Astrocyte of the spinal cord (primary cell): ENCODE results near the gene LYZL2.
"Not testable (repeated sequence)": the region's sequence is repeated elsewhere in the genome, so short reads cannot be mapped to it uniquely, and the experiment has no call there.

ENCODE experiments used
- DNase-seq: peaks from one replicate; pipeline ENCODE4 v3.0.0; 2011; ENCODE audit warnings: low read depth, low spot score
- H3K4me3 ChIP-seq: 2 replicates; pipeline ENCODE4 v1.5.1; 2011; ENCODE audit warnings: low read depth, mild to moderate bottlenecking, low read length, moderate library complexity
- CTCF ChIP-seq: IDR thresholded peaks from 2 replicates; pipeline ENCODE4 v1.5.1; 2012; ENCODE audit warnings: low read depth, mild to moderate bottlenecking, low read length, inconsistent platforms
- in situ Hi-C: cut with HindIII; loops from 2 replicates; pipeline ENCODE4 v1.10.0; 2017; ENCODE audit warnings: low sequenced_read_pairs

The LYZL2 gene

GRCh38 chr10:30600005-30600404, 29.5 kb downstream of the LYZL2 start:
- in situ Hi-C loops = no loop called here
- DNase-seq = no peak
- no peak overlapping the region for H3K4me3 ChIP-seq
- no peak for TF ChIP-seq CTCF

- H3K4me3 ChIP-seq = no peak overlapping the region
- in situ Hi-C loops = no loop called here
- no peak for TF ChIP-seq CTCF
- no peak for DNase-seq
These were observed 31.3 kb downstream of the LYZL2 start for GRCh38 chr10:30598105-30598776.

- DNase-seq, H3K4me3 ChIP-seq, in situ Hi-C loops: not testable (repeated sequence)
These were observed 32.1 kb downstream of the LYZL2 start for GRCh38 chr10:30597433-30597824.

DNA sequence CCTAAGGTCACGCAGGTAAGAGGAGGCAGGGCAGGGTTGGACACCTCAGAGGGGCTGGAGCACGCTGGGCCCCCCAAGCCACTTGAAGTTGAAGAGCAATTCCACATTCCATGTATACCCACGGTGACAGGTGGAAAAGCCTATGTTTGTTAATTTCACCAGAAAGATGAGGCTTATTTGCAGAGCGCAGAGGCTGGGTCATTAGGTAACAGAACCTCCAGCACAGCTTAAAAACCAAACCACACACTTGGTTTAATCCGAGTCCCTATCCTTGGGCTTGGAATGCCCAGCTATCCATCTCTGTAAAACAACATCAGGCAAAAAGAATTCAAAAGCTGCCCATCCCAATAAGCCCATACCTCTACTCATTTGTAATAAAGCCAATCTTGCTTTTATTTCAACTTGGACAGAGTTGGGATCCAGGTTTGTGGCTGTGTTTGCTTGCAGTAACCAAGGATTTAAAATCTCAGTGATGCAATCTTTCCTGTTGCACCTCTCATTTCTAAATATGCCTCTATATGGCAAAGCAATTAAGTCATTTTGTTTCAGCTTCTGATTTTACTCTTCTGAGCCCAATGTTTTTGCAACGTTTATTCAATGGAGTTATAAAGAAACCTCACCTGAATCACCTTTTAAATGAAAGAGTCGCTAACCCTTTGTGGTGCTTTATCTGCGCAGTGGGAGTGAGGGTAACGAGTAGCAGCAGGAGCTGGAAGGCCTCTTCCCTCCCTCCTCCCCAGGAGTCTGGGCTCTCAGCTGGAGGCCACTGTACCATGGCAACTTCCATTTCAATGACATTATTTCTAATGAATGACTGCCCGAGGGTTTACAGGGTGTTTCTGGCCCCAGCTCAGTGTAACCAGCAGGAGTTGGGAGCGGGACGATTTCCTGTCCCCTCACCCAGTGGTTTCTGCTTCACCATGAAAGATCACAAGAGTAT, 32.8 kb downstream of the LYZL2 start:
- H3K4me3 ChIP-seq, in situ Hi-C loops: not testable (repeated sequence)
- peak; percentile 15 for DNase-seq

DNA sequence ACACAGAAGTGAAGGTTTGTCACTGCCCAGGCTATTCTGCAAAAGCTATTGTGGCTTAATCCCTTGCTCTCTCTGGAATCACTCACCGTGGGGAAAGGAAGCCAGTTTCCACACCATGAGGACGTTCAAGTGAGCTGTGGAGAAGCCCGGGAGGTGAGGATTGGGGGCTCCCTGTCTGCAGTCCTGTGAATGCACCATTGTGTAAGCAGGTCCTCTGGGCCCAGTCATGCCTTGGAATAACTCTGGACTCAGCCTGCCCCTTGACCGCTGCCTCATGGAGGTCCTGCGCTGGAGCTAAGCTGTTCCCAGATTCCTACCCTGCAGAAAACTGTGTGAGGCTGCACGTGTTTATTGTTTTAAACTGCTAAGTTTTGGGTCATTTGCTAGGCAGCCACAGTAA, 33.5 kb downstream of the LYZL2 start:
- no peak for TF ChIP-seq CTCF

GRCh38 chr10:30594077-30594476, 35.5 kb downstream of the LYZL2 start:
- in situ Hi-C loops = no loop called here
- H3K4me3 ChIP-seq = no peak overlapping the region
- TF ChIP-seq CTCF = no peak
- no peak for DNase-seq

More for the DNA sequence above, 33.5 kb downstream of the LYZL2 start:
- no peak overlapping the region for H3K4me3 ChIP-seq
- in situ Hi-C loops = no loop called here
- DNase-seq = peak; percentile 14

GRCh38 chr10:30592770-30593169, 36.8 kb downstream of the LYZL2 start:
- in situ Hi-C loops, H3K4me3 ChIP-seq, DNase-seq: not testable (repeated sequence)

- in situ Hi-C loops = no loop called here
- no peak overlapping the region for H3K4me3 ChIP-seq
- peak; percentile 54 for DNase-seq
- peak; percentile 74 for TF ChIP-seq CTCF
These were observed 38.3 kb downstream of the LYZL2 start for GRCh38 chr10:30591249-30591670.
